ENCODE measurements around the gene OR2T12. TPM values are rescaled to one million over a fixed set of nuclear protein-coding genes. Genes with fewer than 3 reads are reported as not detected.
A peak's percentile ranks its signal among the peaks of the same experiment; 100 is the strongest.
"Not testable (repeated sequence)": the region's sequence is repeated elsewhere in the genome, so short reads cannot be mapped to it uniquely, and the experiment has no call there.

Gene OR2T12, protein sequence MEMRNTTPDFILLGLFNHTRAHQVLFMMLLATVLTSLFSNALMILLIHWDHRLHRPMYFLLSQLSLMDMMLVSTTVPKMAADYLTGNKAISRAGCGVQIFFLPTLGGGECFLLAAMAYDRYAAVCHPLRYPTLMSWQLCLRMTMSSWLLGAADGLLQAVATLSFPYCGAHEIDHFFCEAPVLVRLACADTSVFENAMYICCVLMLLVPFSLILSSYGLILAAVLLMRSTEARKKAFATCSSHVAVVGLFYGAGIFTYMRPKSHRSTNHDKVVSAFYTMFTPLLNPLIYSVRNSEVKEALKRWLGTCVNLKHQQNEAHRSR
- total RNA-seq (not detected), polyA plus RNA-seq (not detected)

DNA sequence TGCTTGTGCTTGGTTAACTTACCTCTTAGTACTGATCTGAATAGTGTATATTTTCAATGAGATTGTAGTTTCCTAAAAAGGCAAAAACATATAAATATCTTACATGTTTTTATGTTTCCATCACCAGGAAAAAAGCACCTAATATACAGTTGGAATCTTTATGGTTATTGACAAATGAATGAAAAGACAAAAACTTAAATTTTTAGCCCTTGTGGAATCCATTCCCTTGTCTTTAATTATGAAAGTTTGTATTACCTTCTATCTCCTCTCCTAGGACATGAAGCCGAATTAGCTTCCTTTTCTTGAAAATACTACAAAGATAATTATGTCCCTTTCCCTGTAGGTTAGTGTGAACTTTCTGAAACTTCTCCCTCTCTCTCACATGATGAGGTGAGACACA, at the start of gene OR2T12:
OR2T12 (minus strand) TSS at position 101 of the 400 bp plus-strand sequence. CDS start 7,846 bp downstream, outside the sequence.
- Histone ChIP-seq H3K27me3 (ENCODE audit: insufficient read depth, low read length, poor library complexity, severe bottlenecking) (no peaks in the 10 kb centered on the region), H3K27ac (ENCODE audit: low read depth, low read length) (no peak within 1 kb of the TSS), H3K4me1 (ENCODE audit: insufficient read depth, low read length) (no peaks in the 10 kb centered on the region), H3K4me3 (ENCODE audit: low read length) (no peak within 1 kb of the TSS), H3K36me3 (ENCODE audit: insufficient read depth, low read length) (no peaks in the 10 kb centered on the region), H3K9me3 (ENCODE audit: low read length) (no peaks in the 10 kb centered on the region)
- Mint-ChIP-seq H3K4me1 (no peaks in the 10 kb centered on the region), H3K36me3 (no peaks in the 10 kb centered on the region), H3K27ac (no peak within 1 kb of the TSS), H3K9me3 (peaks cover 0 to 7% (median 0%) of the 10 kb centered on the region in 5 donors), H3K4me3 (no peak within 1 kb of the TSS), H3K27me3 (peaks cover 0 to 2% of the 10 kb centered on the region in 2 donors)
- DNase-seq = no peak
- ChIA-PET CTCF (no interaction called here), POLR2A (no interaction called here)

DNA sequence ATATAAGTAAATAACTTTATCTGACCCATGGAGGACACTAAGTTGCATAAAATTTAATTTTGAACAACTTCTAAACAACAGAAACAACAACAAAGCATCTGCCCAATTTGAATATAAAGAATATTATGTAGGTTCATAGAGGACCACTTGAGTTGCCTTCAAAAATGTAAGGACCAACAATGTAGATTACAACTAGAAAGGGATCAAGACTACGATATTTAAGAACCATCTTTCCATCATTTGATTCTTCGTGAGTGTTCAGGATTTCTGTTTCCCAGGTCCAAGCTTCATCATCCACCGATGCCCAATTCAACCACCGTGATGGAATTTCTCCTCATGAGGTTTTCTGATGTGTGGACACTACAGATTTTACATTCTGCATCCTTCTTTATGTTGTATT, 45.3 kb upstream of the OR2T12 start, which contains the start of gene OR14C36:
OR14C36 (plus strand) TSS at position 301 of the 400 bp plus-strand sequence; CDS start at position 301, 0 bp downstream.
- POLR2A ChIA-PET = no interaction called here
- no peak within 1 kb of the TSS for H3K4me3 ChIP-seq (ENCODE audit: low read length)
- H3K4me1 ChIP-seq (ENCODE audit: insufficient read depth, low read length) = no peaks in the 10 kb centered on the region
- Mint-ChIP-seq H3K27ac (no peak within 1 kb of the TSS), H3K4me1 (no peaks in the 10 kb centered on the region), H3K27me3 (peaks cover 3 to 10% of the 10 kb centered on the region in 2 donors), H3K36me3 (no peaks in the 10 kb centered on the region), H3K9me3 (no peaks in the 10 kb centered on the region), H3K4me3 (no peak within 1 kb of the TSS)
- CTCF ChIA-PET = no interaction called here
- no peak within 1 kb of the TSS for H3K27ac ChIP-seq (ENCODE audit: low read depth, low read length)
- no peaks in the 10 kb centered on the region for H3K9me3 ChIP-seq (ENCODE audit: low read length)
- no peaks in the 10 kb centered on the region for H3K27me3 ChIP-seq (ENCODE audit: insufficient read depth, low read length, poor library complexity, severe bottlenecking)
- no peaks in the 10 kb centered on the region for H3K36me3 ChIP-seq (ENCODE audit: insufficient read depth, low read length)
- DNase-seq = no peak

DNA sequence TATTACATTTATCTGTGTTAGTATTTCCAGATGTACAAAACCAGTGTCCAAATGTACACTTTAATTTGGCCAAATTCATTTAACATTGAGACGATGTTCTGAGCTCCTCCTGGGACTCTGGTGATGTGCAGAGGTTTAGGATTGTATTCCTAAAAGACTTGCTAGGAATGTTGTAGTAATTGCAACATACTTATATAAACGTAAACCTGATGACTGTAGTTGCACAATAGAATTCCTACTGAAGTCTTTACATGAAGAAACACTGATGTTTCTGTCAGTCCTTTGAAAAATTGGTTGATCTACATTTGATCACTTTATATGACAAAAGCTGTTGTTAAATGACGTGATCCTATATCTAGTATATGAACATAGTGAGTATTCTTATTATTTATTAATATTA, 40.2 kb upstream of the OR2T12 start:
- ChIA-PET POLR2A (no interaction called here), CTCF (no interaction called here)
- no peaks in the 10 kb centered on the region for H3K36me3 ChIP-seq (ENCODE audit: insufficient read depth, low read length)
- Mint-ChIP-seq H3K4me1 (no peaks in the 10 kb centered on the region), H3K9me3 (no peaks in the 10 kb centered on the region), H3K36me3 (no peaks in the 10 kb centered on the region), H3K4me3 (no peak overlapping the region), H3K27ac (no peak overlapping the region), H3K27me3 (peaks cover under 1 to 1% of the 10 kb centered on the region in 2 donors)
- H3K27ac ChIP-seq (ENCODE audit: low read depth, low read length) = no peak overlapping the region
- no peaks in the 10 kb centered on the region for H3K4me1 ChIP-seq (ENCODE audit: insufficient read depth, low read length)
- H3K9me3 ChIP-seq (ENCODE audit: low read length) = no peaks in the 10 kb centered on the region
- H3K4me3 ChIP-seq (ENCODE audit: low read length) = no peak overlapping the region
- DNase-seq = no peak
- no peaks in the 10 kb centered on the region for H3K27me3 ChIP-seq (ENCODE audit: insufficient read depth, low read length, poor library complexity, severe bottlenecking)

DNA sequence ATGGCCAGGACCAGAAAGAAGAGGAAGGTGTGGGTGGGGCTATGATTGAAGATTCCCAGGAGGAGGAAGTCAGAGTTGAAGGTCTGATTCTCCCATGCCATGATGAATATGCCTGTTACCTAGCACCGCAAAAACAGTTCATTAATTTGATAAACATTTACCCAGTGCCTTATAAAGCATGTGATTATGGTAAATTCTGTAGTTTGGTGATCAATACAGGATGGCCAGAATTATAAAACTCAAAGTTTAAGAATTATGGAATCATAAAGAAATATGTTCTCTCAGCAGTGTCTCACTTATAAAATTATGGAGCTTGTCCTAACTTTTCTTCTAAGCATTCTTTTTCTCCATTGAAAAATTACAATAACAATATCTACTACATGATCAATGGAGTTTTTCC, 21.2 kb upstream of the OR2T12 start, which contains the start of gene OR2M7:
OR2M7 (minus strand) TSS at position 101 of the 400 bp plus-strand sequence; CDS start at position 101, 0 bp downstream.
- no peaks in the 10 kb centered on the region for H3K36me3 ChIP-seq (ENCODE audit: insufficient read depth, low read length)
- POLR2A ChIA-PET = no interaction called here
- H3K4me3 Mint-ChIP-seq = no peak within 1 kb of the TSS
- CTCF ChIA-PET = no interaction called here
- no peaks in the 10 kb centered on the region for H3K4me1 Mint-ChIP-seq
- no peak for DNase-seq
- H3K4me1 ChIP-seq (ENCODE audit: insufficient read depth, low read length) = no peaks in the 10 kb centered on the region
- peaks cover 0 to 6% (median 4%) of the 10 kb centered on the region in 5 donors for H3K9me3 Mint-ChIP-seq
- H3K27me3 Mint-ChIP-seq = no peaks in the 10 kb centered on the region
- no peak within 1 kb of the TSS for H3K4me3 ChIP-seq (ENCODE audit: low read length)
- no peaks in the 10 kb centered on the region for H3K36me3 Mint-ChIP-seq
- H3K27me3 ChIP-seq (ENCODE audit: insufficient read depth, low read length, poor library complexity, severe bottlenecking) = no peaks in the 10 kb centered on the region
- H3K27ac Mint-ChIP-seq = peak within 1 kb of the TSS in 1 of 8 donors; percentile 37
- H3K27ac ChIP-seq (ENCODE audit: low read depth, low read length) = no peak within 1 kb of the TSS
- H3K9me3 ChIP-seq (ENCODE audit: low read length) = no peaks in the 10 kb centered on the region

DNA sequence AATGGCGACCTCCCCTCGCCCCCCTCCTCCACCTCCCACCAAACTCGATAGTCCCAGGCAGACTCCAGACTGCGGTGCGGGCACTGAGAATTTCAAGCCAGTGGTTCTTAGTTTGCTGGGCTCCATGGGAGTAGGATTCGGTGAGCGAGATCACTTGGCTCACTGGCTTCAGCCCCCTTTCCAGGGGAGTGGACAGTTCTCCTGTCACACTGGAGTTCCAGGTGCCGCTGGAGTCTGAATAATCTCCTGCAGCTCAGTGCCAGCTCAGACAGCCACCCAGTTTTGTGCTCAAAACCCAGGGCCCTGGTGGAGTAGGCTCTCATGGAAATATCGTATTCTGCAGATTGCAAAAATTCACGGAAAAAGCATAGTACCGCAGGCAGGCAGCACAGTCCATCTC, 13.6 kb upstream of the OR2T12 start:
- H3K4me3 Mint-ChIP-seq = no peak overlapping the region
- no peaks in the 10 kb centered on the region for H3K36me3 Mint-ChIP-seq
- Histone ChIP-seq H3K4me3 (ENCODE audit: low read length) (no peak overlapping the region), H3K27ac (ENCODE audit: low read depth, low read length) (no peak overlapping the region), H3K36me3 (ENCODE audit: insufficient read depth, low read length) (no peaks in the 10 kb centered on the region), H3K4me1 (ENCODE audit: insufficient read depth, low read length) (no peaks in the 10 kb centered on the region), H3K27me3 (ENCODE audit: insufficient read depth, low read length, poor library complexity, severe bottlenecking) (no peaks in the 10 kb centered on the region), H3K9me3 (ENCODE audit: low read length) (no peaks in the 10 kb centered on the region)
- ChIA-PET POLR2A (no interaction called here), CTCF (no interaction called here)
- no peaks in the 10 kb centered on the region for H3K4me1 Mint-ChIP-seq
- H3K27ac Mint-ChIP-seq = no peak overlapping the region
- peaks cover 8 to 21% (median 14%) of the 10 kb centered on the region in 5 donors for H3K9me3 Mint-ChIP-seq
- H3K27me3 Mint-ChIP-seq = peaks cover 0 to 5% of the 10 kb centered on the region in 2 donors
- DNase-seq = no peak

DNA sequence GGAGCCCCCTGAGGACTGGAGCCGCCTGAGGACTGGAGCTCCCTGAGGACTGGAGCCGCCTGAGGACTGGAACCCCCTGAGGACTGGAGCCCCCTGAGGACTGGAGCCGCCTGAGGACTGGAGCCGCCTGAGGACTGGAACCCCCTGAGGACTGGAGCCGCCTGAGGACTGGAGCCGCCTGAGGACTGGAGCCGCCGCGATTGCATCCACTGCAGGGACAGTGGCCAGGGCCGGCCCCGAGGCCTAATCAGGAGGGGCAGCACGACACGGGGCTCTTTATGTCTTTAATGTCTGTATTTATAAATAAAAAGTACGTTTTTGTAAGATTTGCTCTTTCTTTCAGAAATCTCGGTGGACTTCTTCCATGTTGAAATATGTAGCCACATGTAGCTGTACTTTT, 3.5 kb upstream of the OR2T12 start:
- H3K36me3 ChIP-seq (ENCODE audit: insufficient read depth, low read length); H3K27me3 Mint-ChIP-seq; CTCF ChIA-PET; H3K9me3 Mint-ChIP-seq; H3K9me3 ChIP-seq (ENCODE audit: low read length); H3K27me3 ChIP-seq (ENCODE audit: insufficient read depth, low read length, poor library complexity, severe bottlenecking); DNase-seq; H3K4me3 ChIP-seq (ENCODE audit: low read length); POLR2A ChIA-PET; H3K4me1 ChIP-seq (ENCODE audit: insufficient read depth, low read length); H3K4me1 Mint-ChIP-seq; H3K27ac ChIP-seq (ENCODE audit: low read depth, low read length); H3K27ac Mint-ChIP-seq; H3K4me3 Mint-ChIP-seq; H3K36me3 Mint-ChIP-seq: not testable (repeated sequence)

DNA sequence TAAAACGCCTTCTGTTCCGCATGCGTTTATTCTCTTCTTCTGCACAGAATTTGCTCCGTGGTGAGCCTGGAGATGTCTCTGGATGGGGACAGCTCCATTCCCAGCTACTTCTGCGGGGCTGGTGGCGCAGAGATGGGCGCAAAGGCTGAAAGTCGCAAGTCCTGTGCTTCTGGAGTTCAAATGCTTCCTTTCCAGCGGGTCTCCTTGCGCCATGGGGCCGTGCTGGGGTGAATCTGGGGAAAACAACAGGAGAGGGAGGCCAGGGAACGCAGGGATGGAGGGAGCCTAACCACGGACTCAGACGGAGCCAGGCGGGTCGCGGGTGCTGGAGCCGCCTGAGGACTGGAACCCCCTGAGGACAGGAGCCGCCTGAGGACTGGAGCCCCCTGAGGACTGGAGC, 2.9 kb upstream of the OR2T12 start:
- Mint-ChIP-seq H3K4me3 (no peak overlapping the region), H3K27ac (no peak overlapping the region), H3K36me3 (no peaks in the 10 kb centered on the region), H3K9me3 (peaks cover 0 to 8% (median 2%) of the 10 kb centered on the region in 5 donors), H3K4me1 (no peaks in the 10 kb centered on the region), H3K27me3 (no peaks in the 10 kb centered on the region)
- Histone ChIP-seq H3K4me1 (ENCODE audit: insufficient read depth, low read length) (no peaks in the 10 kb centered on the region), H3K27ac (ENCODE audit: low read depth, low read length) (no peak overlapping the region), H3K27me3 (ENCODE audit: insufficient read depth, low read length, poor library complexity, severe bottlenecking) (no peaks in the 10 kb centered on the region), H3K36me3 (ENCODE audit: insufficient read depth, low read length) (no peaks in the 10 kb centered on the region), H3K9me3 (ENCODE audit: low read length) (no peaks in the 10 kb centered on the region), H3K4me3 (ENCODE audit: low read length) (no peak overlapping the region)
- DNase-seq = no peak
- ChIA-PET CTCF (no interaction called here), POLR2A (no interaction called here)

DNA sequence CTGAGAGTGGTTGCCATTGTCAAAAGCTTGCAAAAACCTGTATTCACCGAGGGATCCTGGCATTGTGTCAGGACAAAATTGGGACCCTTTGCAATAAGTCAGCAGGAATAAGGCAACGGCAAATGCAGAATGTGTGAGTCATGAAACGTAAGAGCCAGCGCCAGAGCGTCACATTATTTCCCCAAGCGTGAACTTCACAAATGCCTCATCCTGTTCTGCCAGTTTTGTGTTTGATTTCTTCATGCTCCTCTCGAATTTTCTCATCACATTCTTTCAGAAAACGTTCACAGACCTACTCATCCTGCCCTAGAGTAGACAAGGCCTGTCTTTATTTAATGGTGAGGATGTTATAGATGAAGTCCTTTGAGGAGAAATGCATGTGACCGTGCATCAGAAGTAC, 2.4 kb upstream of the OR2T12 start:
- H3K27me3 Mint-ChIP-seq; POLR2A ChIA-PET; CTCF ChIA-PET; H3K4me3 Mint-ChIP-seq; H3K36me3 Mint-ChIP-seq; H3K4me1 ChIP-seq (ENCODE audit: insufficient read depth, low read length); H3K9me3 Mint-ChIP-seq; H3K27ac Mint-ChIP-seq; H3K9me3 ChIP-seq (ENCODE audit: low read length); DNase-seq; H3K27me3 ChIP-seq (ENCODE audit: insufficient read depth, low read length, poor library complexity, severe bottlenecking); H3K4me3 ChIP-seq (ENCODE audit: low read length); H3K36me3 ChIP-seq (ENCODE audit: insufficient read depth, low read length); H3K4me1 Mint-ChIP-seq; H3K27ac ChIP-seq (ENCODE audit: low read depth, low read length): not testable (repeated sequence)

Measured in CD8-positive, alpha-beta memory T cell (primary cell).